Esophagus muscularis mucosa (tissue), 4 donors: Measurements from ENCODE around the gene ST6GALNAC3. TPM values are rescaled to one million over a fixed set of nuclear protein-coding genes. Genes with fewer than 3 reads are reported as not detected.

Experiments used
- DNase-seq: peaks from one replicate; pipeline ENCODE4 v3.0.0-alpha.2; 2017; ENCODE audit errors: extremely low spot score
- H3K27ac ChIP-seq, 4 donors: fragments of 200-600 bp; sonication (generic); replicated peaks in 1 of 4; 1 replicate in 3 of 4; 2 replicates in 1 of 4; pipeline ENCODE4 v1.5.1; 2016 to 2019; ENCODE audit warnings: mild to moderate bottlenecking in 1 of 4
- H3K27me3 ChIP-seq, 4 donors: fragments of 200-600 bp; sonication (generic); one replicate each; pipeline versions ENCODE4 v1.5.1 to v1.6.0; 2016 to 2019
- H3K36me3 ChIP-seq, 4 donors: fragments of 200-600 bp; sonication (generic); one replicate each; pipeline ENCODE4 v1.5.1; 2016 to 2019
- H3K4me1 ChIP-seq, 4 donors: fragments of 200-600 bp; sonication (generic); one replicate each; pipeline ENCODE4 v1.5.1; 2016 to 2019
- H3K4me3 ChIP-seq, 4 donors: fragments of 200-600 bp; sonication (generic); 1 replicate in 2 of 4; 2 replicates in 2 of 4; pipeline ENCODE4 v1.5.1; 2016 to 2019; ENCODE audit warnings: mild to moderate bottlenecking in 4 of 4, moderate library complexity in 1 of 4
- H3K9me3 ChIP-seq, 4 donors: fragments of 200-600 bp; sonication (generic); 1 replicate in 3 of 4; 2 replicates in 1 of 4; pipeline ENCODE4 v1.5.1; 2016 to 2019
- EP300 ChIP-seq: sonication (generic); formaldehyde crosslinking; IDR thresholded peaks from one replicate; pipeline ENCODE4 v1.6.1; 2017; ENCODE audit warnings: antibody characterized with exemption
- POLR2A ChIP-seq: fragments of 450-650 bp; IDR thresholded peaks from one replicate; pipeline ENCODE4 v1.6.1; 2017; ENCODE audit warnings: antibody characterized with exemption, moderate library complexity, mild to moderate bottlenecking, low read depth
- POLR2AphosphoS5 ChIP-seq, 2 donors: sonication (generic); formaldehyde crosslinking; IDR thresholded peaks; one replicate each; pipeline ENCODE4 v1.6.1; 2017; ENCODE audit warnings: antibody characterized with exemption in 2 of 2
- WGBS: methylation state at CpG from one replicate; pipeline ENCODE4 v1.1.5; 2018; 5-methylcytosine and 5-hydroxymethylcytosine counted together
- intact Hi-C: fragments of 100-400 bp; cut with DNase I; formaldehyde crosslinking; loops from one replicate; pipeline ENCODE4 v1.15.1; 2023
- total RNA-seq, 4 donors: library from RNA; depleted of rRNA; stranded (reverse); fragments of >200 nt; gene quantifications; one replicate each; pipeline versions ENCODE4 v1.1.0 to v1.2.1, GENCODE V29; 2016
- TF ChIP-seq, protein P1 (sequence below), 3 experiments: fragments of 200-600 bp in 2 of 3; fragments of 450-650 bp in 1 of 3; sonication (generic) in 2 of 3; IDR thresholded peaks; one replicate each; pipeline ENCODE4 v1.5.1; 2017 to 2019; ENCODE audit warnings: antibody characterized with exemption in 3 of 3, mild to moderate bottlenecking in 2 of 3, moderate library complexity in 1 of 3

Gene ST6GALNAC3
- total RNA-seq, 4 donors from 2014 or later = 2.1 to 6.8 (median 4.8) TPM

GRCh38 chr1:76033800-76034475 lies 40.6 kb upstream of the ST6GALNAC3 start:
- intact Hi-C loops = no loop called here
- H3K27ac ChIP-seq = no peak overlapping the region
- no peaks in the 10 kb centered on the region for H3K36me3 ChIP-seq
- no peaks in the 10 kb centered on the region for H3K27me3 ChIP-seq
- no peak for DNase-seq
- no peaks in the 10 kb centered on the region for H3K9me3 ChIP-seq
- no peaks in the 10 kb centered on the region for H3K4me1 ChIP-seq
- 95% methylated on average over 3 of the region's 3 CpGs for WGBS
- no peak overlapping the region for H3K4me3 ChIP-seq
- TF ChIP-seq EP300 = no peak
- no peak for TF ChIP-seq POLR2AphosphoS5 (IDR thresholded peaks at IDR 0.05)
- TF ChIP-seq POLR2A = no peak
- TF ChIP-seq, protein P1, sequence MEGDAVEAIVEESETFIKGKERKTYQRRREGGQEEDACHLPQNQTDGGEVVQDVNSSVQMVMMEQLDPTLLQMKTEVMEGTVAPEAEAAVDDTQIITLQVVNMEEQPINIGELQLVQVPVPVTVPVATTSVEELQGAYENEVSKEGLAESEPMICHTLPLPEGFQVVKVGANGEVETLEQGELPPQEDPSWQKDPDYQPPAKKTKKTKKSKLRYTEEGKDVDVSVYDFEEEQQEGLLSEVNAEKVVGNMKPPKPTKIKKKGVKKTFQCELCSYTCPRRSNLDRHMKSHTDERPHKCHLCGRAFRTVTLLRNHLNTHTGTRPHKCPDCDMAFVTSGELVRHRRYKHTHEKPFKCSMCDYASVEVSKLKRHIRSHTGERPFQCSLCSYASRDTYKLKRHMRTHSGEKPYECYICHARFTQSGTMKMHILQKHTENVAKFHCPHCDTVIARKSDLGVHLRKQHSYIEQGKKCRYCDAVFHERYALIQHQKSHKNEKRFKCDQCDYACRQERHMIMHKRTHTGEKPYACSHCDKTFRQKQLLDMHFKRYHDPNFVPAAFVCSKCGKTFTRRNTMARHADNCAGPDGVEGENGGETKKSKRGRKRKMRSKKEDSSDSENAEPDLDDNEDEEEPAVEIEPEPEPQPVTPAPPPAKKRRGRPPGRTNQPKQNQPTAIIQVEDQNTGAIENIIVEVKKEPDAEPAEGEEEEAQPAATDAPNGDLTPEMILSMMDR (IDR thresholded peaks at IDR 0.05) = no peak

DNA sequence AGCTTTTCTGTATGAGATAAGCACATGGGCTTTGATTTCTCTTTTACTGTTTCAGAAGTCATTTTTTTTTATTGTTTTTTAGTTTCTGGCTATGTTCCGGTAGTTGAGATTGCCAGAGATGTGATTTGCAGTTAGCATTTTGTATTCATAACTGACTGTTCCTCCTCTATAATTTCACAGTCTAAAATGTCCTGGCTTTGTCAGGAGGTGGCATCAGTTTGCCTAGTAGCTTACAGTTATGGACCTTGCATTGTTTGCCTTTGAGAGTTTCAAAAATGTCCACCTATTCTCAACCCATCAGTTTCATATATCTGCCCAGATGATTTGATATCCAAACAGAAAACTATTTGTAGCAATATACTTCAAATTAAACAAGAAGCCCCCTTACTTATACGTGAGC lies 39.5 kb upstream of the ST6GALNAC3 start:
- Histone ChIP-seq H3K4me3 (no peak overlapping the region), H3K27ac (no peak overlapping the region), H3K9me3 (no peaks in the 10 kb centered on the region), H3K27me3 (no peaks in the 10 kb centered on the region), H3K4me1 (no peaks in the 10 kb centered on the region), H3K36me3 (no peaks in the 10 kb centered on the region)
- DNase-seq = no peak
- 50% methylated on average over 2 of the region's 2 CpGs for WGBS
- no peak for TF ChIP-seq POLR2A
- TF ChIP-seq, protein P1 (IDR thresholded peaks at IDR 0.05) = peak in 1 of 3 experiments; percentile 41
- TF ChIP-seq POLR2AphosphoS5 (IDR thresholded peaks at IDR 0.05) = no peak
- TF ChIP-seq EP300 = no peak
- intact Hi-C loops = no loop called here

DNA sequence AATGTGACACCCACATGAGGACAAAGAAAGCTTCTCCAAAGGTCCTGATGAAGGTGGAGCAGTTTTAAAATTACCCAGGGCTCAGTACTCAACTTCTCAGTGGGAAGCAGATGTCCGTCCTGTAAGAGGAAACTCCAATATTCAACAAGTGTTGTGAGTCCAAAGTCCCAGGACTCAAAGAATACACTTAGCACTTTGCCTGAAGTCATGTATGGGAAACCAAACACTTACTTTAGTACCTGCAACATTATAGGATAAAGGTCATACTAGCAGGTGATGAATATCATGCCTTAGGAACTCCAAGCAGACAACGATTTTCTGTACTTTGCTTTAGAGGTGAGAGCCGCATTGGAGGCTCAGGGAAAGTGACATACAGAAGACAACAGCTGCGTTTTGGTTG lies 37.2 kb upstream of the ST6GALNAC3 start:
- H3K4me1 ChIP-seq = no peaks in the 10 kb centered on the region
- H3K9me3 ChIP-seq = no peaks in the 10 kb centered on the region
- H3K27me3 ChIP-seq = peaks cover 0 to 10% (median 0%) of the 10 kb centered on the region in 4 donors
- WGBS = 54% methylated on average over 4 of the region's 4 CpGs
- TF ChIP-seq EP300 (no peak), POLR2AphosphoS5 (IDR thresholded peaks at IDR 0.05) (no peak), POLR2A (no peak)
- TF ChIP-seq, protein P1 (IDR thresholded peaks at IDR 0.05) = no peak
- DNase-seq = no peak
- no peak overlapping the region for H3K27ac ChIP-seq
- intact Hi-C loops = no loop called here
- no peaks in the 10 kb centered on the region for H3K36me3 ChIP-seq
- H3K4me3 ChIP-seq = no peak overlapping the region

DNA sequence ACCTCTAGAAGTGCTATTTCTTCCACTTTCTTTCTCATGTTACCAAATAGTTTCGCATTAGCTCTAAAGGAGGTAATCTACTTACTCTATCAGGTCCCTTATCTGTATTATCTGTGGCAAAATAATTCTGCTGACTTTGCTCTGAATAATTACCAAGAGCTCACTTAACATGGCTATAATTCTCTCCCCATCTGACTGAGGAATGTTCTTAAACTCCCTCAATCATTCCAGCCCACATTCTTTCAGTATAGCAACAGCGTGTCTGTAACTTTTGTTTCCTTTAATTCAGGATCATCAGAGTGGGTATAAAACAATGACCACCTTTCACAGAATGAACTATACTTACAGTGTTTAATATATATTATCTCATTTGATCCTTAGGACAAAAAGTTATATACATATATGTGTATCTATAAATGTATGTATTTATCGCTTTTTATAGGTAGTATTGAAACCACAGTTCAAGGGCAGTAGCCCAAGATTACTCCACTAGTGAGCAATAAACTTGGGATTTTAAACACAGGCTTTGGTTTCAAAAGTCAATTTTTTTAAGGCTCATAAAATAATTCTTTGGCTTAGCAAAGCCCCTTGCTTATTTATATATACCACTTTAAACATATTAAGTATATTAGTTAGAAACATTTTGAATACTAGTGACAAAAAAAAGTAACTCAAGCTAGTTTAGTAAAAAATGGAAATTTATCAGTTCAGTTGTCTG lies 36.1 kb upstream of the ST6GALNAC3 start:
- Histone ChIP-seq H3K27ac (no peak overlapping the region), H3K36me3 (no peaks in the 10 kb centered on the region), H3K27me3 (peaks cover 0 to 10% (median 0%) of the 10 kb centered on the region in 4 donors), H3K4me1 (no peaks in the 10 kb centered on the region), H3K9me3 (no peaks in the 10 kb centered on the region), H3K4me3 (no peak overlapping the region)
- intact Hi-C loops = no loop called here
- TF ChIP-seq, protein P1 (IDR thresholded peaks at IDR 0.05) = no peak
- no peak for TF ChIP-seq POLR2AphosphoS5 (IDR thresholded peaks at IDR 0.05)
- no peak for TF ChIP-seq EP300
- no peak for TF ChIP-seq POLR2A
- DNase-seq = no peak
- 85% methylated on average over 3 of the region's 3 CpGs for WGBS
